Glomerular visceral epithelial cell (primary cell): Measurements from ENCODE around the gene PARM1.

Source experiments
- DNase-seq: peaks from one replicate; pipeline ENCODE4 v3.0.0-alpha.2; 2016; ENCODE audit errors: extremely low spot score

Gene PARM1

DNA sequence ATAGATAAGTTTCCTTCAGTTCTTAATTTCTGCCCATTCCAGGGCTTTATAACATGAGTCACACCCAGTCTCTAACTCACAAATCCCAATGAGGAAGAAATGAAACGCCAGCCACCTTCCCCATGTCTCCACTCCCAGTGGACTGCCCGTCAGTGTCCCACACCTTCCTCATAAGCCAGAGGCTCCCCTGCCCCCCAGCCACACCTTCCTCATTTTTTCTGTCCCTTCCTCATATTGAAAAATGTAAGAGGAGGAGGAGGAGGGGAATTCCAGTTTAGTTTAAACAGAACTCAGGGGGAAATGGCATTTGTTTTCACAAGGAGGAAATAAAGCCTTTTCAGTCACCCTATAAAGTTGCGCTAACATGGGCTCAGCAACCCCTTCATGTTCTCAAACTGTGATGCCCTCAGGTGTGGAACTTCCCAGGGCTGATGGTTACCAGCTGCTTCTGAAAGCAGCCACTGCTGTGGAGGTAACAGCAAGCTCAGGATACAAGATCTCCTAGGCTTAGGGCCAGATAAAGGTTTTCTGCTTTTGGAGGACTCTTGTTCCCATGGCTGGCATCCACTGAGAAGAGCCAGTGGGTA lies 97.8 kb downstream of the PARM1 start:
- no peak for DNase-seq

DNA sequence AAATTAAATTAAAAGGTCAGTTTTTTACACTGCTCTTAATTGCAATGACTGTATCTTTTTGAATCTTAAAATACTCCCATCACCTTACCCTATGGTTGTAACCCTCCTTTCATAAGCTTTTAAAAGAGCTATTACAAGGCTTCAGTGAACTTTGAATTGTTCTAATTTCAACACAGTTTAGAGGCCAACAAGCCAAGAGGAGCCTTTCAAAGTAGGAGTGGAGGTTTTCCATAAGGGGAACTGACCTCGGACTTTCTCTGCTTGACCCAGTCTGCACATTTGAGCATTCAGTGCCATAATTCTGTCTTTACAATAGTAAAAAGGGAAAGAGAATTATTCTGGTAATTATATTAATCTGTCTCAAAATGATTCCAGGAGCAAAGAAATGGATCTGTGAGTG lies 98.9 kb downstream of the PARM1 start:
- DNase-seq: no peak

GRCh38 chr4:75034523-75034922 lies 101.6 kb downstream of the PARM1 start:
- no peak for DNase-seq

DNA sequence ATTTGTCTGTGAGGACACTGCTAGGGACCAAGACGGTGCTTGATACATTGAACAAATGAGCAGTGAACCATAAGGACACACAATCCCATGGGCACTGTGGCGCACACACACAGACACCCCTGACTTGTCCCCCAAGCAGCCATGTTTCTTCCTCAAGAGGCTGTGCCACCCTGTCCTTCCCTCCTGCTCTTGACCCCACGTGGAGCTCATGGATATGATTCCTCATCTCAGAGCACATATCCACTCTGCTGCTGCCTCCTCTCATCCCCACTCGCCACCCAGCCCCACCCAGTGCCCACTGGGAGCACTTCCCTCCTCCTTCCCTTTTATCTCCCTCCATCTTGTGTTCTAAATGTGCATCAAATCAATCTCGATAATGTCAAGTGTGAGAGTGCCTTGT lies 102.4 kb downstream of the PARM1 start:
- no peak for DNase-seq

GRCh38 chr4:75036046-75036830 lies 103.3 kb downstream of the PARM1 start:
- DNase-seq: no peak

GRCh38 chr4:75037252-75037651 lies 104.3 kb downstream of the PARM1 start:
- no peak for DNase-seq

DNA sequence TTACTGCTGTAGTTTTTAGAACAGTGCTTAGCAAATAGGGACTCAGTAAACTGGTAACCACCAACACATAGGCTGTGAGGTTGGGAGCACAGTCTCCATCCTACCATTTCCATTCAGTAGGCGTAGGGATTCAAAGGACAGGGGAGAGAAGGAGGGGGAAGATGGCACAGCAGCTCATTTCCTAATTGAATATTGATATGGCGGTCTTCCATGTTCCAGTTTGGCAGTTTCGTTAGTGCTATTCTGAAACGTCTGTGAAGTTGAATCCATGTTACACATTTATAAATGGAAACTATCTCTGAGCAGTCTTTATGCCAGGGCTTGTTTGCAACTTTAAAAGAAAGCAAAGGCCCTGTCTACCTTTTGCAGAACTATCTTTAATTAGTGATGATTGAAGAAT lies 105.5 kb downstream of the PARM1 start:
- no peak for DNase-seq

DNA sequence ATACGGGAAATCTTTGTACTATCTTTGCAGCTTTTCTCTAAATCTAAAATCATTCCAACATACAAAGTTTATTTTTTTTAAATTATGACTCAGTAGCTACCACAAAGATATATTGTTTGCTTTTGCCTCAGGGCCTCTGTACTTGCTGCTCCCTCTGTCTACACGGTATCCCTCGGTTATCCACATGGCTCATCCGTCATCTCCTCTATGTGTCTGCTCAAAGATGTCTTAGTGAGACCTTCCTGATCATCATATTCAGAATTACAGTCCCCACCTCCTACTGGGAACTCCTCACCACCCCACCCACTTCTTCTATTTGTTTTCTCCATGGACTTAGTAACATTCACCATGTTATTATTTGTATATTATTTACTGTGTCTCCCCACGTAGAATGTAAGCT lies 107.8 kb downstream of the PARM1 start:
- no peak for DNase-seq

DNA sequence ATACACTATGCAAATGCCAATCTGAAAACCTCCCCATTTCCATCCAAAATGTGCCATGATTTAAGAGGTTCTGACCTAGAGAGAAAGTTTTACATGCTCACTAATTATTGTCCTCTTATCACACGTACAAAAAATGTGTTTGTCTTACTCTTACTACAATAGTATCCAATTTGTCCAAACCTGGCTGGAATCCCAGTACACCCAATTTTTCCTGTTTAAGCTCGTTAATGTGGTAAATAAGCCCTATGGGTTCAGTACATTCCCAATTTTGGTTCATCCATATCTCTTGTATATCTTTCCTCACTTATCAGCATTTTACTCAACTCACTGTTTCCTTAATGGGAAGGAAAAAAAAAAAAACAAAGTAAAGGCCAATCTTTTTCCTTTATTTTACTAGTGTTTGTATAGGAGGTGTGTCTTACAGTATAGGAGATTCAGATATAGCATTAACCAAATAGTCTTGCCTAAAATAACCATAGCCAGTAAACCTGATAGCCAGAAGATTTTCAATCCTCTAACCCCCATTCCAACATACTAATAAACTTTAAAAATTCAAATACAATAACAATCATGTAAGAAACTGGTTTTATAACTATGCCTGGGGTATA lies 109.8 kb downstream of the PARM1 start:
- no peak for DNase-seq

DNA sequence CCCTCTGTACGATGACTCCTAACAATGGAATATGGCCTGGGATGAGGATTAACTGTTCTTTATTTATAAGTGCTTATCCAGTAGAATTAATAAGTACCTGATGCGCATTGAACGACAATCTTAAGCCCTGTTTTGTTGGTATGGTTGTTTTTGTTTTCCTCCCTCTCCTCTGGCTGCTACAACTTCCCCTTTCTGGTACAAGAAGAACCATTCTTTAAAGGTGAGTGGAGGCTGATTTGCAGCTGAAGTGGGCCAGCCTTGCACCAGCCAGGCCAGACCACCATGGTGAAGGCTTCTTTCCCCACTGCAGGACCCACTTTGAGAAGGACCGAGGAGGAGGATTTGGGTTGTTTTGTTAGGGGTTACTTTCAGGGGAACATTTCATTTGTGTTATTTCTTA lies 113.3 kb downstream of the PARM1 start:
- no peak for DNase-seq

- no peak for DNase-seq
Measured at GRCh38 chr4:75046641-75047040, 113.7 kb downstream of the PARM1 start.

DNA sequence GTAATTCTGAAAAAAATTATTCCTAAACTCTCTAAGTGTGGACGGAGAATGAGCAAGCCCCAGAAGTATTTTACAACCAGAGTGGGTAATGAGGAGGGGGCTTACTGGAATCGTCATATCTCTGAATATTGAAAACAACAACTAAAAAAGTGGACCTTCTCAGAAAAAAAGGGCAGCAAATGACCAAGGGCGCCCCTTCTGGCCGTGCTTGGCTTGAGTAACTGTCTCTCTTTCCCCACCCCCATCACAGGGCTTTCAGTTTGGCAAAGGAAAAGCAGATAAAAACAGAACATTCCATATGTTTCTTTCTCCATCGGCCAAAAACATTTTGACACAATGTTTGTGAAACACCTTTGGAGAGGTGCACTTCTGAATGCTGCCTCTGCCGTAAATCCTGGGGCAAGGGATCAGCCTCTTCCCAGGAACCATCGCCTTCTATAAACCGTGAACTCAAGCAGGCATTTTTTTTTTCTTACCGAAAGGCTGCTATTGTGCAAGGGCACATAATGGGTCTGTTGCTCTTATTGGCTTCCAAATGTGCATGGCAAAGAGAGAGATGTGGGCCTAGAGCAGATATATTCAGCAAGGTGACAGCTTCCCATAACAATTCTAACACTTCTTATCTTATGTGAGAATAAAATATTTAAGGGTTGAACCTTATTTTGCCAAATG lies 115.4 kb downstream of the PARM1 start:
- no peak for DNase-seq

DNA sequence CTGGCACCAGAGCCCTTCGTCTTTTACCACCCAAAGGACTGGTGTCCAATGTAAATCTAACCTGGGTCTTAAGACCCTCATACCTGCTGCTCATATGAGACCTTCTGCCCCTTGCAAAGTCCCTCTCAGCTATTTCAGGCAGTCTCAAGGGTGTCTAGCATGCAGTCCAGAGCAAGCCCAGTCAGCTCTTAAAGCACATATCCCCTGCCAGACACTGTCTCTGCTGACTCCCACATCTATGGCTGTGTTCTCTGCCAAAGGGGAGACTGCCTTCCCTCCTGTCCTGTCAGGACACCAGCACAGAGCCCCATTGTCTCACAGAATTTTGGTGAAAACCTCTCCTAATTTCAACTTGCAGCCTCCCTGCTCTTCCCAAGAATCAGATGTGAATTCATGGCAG lies 118.5 kb downstream of the PARM1 start:
- no peak for DNase-seq

DNA sequence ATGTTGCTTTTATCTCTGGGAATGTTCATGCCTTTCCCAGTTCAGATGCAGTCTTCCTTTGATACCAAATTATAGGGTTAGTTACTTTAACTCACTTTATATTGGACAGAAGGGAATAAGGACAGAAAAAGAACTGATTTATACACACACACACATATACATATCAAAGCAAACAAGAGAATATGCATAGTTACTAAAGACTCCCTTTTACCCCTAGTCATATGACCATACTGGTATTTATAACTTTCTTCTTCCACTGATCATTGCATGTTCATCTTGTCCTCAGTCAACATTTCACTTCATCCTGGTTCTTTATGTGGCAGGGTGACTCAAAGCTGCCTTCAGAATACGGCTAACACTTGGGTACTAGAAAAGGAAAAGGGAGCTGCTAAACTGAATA lies 120.4 kb downstream of the PARM1 start:
- no peak for DNase-seq

DNA sequence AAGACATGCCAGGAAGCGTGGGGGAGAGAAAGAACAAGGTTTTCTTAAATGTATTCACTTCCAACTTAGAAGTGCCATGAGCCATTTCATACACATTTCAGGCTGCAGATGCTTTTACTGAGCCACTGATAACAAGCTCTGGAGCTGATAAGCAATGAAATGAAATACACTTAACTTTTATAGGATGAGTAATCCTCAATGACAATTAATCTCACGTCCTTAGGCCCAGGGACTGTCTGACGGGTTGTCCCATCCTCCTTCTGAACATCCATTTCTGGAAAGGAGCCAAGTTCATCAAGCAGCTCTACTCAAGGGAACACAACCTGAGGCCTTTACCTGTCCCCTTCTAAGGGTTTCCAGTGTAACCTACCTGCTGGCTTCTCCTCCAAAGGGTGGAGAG lies 121.2 kb downstream of the PARM1 start:
- no peak for DNase-seq

DNA sequence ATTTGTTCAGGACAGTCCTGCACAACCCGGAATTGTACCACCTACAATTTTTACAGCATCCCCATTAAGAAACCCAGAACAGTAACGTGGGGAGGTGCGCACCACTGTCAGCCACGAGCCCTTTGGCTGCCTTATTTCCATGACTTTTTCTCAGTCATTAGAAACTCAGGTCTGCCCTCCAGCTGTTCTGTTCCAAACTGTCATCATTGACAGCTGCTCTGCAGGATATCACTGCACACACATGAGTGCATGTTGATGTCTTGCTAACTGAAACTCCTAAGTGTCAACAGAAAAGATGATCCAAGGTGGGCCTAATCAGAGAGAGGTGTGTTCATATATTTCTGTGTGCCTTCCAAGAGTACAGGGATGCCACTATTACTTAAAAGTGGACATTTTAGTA lies 123.4 kb downstream of the PARM1 start:
- DNase-seq: no peak

DNA sequence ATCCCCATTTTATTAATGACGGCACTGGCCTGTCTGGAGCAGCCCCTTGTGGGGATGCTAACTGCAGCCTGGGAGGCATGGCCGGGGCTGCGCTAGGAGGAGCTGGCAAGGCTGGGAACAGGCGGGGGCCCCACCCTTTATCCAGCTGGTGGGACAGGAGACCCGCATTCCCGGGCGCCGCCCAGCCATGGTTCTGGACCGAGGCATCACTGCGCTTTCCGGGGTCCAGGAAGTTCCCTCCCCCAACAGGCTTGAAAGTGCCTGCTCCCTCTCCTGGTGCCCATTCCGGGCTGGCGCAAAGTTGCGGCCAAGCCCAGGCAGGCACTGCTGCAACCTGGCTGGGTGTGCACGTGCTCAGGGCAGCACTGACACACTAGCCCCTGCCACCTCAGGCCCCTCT lies 124.5 kb downstream of the PARM1 start:
- DNase-seq: no peak

- no peak for DNase-seq
Measured at GRCh38 chr4:75058486-75058885, 125.6 kb downstream of the PARM1 start.

DNA sequence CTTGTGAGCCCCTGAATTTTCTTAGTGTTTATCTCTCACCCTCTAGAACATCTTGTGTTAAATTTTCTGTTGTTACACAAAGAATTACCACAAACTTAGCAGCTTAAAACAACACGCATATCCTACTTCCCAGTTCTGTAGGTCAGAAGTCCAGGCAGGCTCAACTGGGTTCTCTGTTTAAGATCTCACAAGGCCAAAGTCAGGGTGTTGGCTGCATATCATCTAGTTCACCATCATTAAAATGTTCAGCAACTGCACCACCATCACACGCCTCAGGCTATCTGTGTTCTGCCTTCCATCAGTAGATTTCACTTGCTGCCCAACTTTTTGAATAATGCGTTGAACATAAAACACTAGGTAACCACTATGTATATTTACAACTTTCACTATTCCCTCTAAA lies 130.5 kb downstream of the PARM1 start:
- DNase-seq: no peak

DNA sequence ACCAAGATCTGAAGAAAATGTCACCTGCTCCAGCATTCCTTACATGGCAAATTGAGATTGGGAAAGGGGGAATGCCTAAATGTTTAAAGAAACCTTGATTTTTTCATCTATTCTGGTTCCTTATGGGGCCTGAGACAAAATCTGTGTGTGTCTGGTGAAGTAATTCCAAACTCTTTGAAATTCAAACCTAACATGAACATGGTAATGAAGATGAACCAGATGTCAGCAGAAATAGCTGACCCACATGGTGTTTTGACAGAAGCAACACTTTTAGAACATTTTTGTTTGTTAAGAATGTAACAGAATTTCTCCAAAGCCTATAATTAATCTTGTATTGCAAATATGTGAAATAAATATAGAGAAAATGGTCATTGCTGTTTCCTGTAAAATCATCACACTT lies 133.0 kb downstream of the PARM1 start:
- no peak for DNase-seq

DNA sequence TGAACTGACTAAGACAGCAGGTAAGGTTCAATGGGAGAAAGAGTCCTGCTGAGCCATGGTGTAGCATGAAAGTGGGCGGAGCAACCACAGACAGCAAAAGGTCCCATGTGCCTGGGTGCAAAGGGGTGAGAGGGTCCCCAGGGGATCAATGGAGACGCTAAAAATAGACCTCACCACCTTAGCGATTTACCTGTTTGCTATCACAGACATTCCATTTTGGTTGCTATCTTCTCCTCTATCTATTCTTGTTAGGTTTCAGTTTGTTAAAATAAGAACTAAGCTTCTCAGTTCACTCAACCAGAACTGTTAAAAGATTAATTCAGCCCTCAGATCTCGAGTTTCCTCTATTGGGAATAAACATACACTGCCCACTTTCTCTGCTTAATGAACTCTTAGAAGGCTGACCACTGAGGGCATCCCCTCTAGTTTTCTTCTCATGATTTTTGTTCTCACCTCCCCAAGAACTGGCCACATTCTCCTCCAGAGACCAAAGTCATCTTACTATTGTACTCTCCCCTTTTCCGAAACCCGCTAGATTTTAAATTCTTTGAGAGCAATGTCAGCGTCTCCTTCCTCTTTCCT lies 136.7 kb downstream of the PARM1 start:
- DNase-seq: no peak

GRCh38 chr4:75071317-75071716 lies 138.4 kb downstream of the PARM1 start:
- no peak for DNase-seq
